ENCODE measurements around the gene GUCY1B1. TPM values are rescaled to one million over a fixed set of nuclear protein-coding genes. Genes with fewer than 3 reads are reported as not detected.

GUCY1B1 gene
- polyA plus RNA-seq, 1 of the 3 experiments (the other 2 are of a cell fraction), result 0.38 TPM

DNA sequence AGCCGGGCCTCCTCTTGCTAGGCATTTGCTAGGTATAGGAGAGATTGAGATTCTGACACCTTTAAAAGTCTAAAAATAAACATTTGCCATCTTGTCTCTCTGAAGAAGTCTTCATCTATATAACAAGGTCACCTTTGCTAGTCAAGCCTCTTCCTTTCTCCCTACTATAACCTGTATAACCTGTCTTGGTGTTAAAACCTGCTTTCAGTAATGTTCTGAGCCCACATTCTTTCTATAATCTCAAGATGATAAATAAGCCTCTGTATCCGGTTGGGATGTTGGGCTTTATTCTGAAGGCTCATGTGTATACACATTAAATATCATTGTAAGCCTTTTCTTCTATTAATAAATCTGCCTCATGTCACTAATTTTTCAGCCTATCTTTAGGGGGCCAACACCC is 97.1 kb downstream of the GUCY1B1 start:
- no peak overlapping the region for H3K4me2 ChIP-seq
- no peak for DNase-seq
- H3K79me2 ChIP-seq (ENCODE audit: insufficient read depth), result no peaks in the 10 kb centered on the region
- no peaks in the 10 kb centered on the region for H4K20me1 ChIP-seq (ENCODE audit: insufficient read depth)
- no peaks in the 10 kb centered on the region for H3K4me1 ChIP-seq (ENCODE audit: control insufficient read depth in 1 of 2, insufficient read depth in 2 of 2, low read depth in 1 of 2, low read length in 1 of 2)
- CTCF ChIA-PET, result no interaction called here
- H2AFZ ChIP-seq (ENCODE audit: low read depth), result no peak overlapping the region
- TF ChIP-seq, protein P1, sequence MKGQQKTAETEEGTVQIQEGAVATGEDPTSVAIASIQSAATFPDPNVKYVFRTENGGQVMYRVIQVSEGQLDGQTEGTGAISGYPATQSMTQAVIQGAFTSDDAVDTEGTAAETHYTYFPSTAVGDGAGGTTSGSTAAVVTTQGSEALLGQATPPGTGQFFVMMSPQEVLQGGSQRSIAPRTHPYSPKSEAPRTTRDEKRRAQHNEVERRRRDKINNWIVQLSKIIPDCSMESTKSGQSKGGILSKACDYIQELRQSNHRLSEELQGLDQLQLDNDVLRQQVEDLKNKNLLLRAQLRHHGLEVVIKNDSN (IDR thresholded peaks at IDR 0.05; ENCODE audit: borderline replicate concordance, low read depth), result no peak
- no peak for TF ChIP-seq FOSL2 (IDR thresholded peaks at IDR 0.05; ENCODE audit: borderline replicate concordance, low read depth)
- TF ChIP-seq, protein P2, sequence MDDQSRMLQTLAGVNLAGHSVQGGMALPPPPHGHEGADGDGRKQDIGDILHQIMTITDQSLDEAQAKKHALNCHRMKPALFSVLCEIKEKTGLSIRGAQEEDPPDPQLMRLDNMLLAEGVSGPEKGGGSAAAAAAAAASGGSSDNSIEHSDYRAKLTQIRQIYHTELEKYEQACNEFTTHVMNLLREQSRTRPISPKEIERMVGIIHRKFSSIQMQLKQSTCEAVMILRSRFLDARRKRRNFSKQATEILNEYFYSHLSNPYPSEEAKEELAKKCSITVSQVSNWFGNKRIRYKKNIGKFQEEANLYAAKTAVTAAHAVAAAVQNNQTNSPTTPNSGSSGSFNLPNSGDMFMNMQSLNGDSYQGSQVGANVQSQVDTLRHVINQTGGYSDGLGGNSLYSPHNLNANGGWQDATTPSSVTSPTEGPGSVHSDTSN (IDR thresholded peaks at IDR 0.05), result no peak
- TF ChIP-seq RFX5 (IDR thresholded peaks at IDR 0.05; ENCODE audit: low read length), result no peak
- TF ChIP-seq TEAD4 (IDR thresholded peaks at IDR 0.05; ENCODE audit: borderline replicate concordance, insufficient read depth), result no peak
- no peak for TF ChIP-seq ZBTB33 (IDR thresholded peaks at IDR 0.05; ENCODE audit: borderline replicate concordance, low read depth)
- TF ChIP-seq MEF2A (IDR thresholded peaks at IDR 0.05; ENCODE audit: borderline replicate concordance, low read depth), result no peak
- no peak for TF ChIP-seq FOXM1 (IDR thresholded peaks at IDR 0.05; ENCODE audit: low read depth)
- no peak for TF ChIP-seq GABPA (IDR thresholded peaks at IDR 0.05; ENCODE audit: low read depth)
- no peak for TF ChIP-seq TCF12 (IDR thresholded peaks at IDR 0.05)
- no peaks in the 10 kb centered on the region for H3F3A ChIP-seq (replicated peaks; ENCODE audit: insufficient read depth)
- H3K4me3 ChIP-seq (ENCODE audit: low read depth in 2 of 2, low read length in 1 of 2), result no peak overlapping the region
- H3K36me3 ChIP-seq (replicated peaks in 1 of 2; ENCODE audit: control insufficient read depth in 1 of 2, insufficient read depth in 2 of 2, low read length in 1 of 2), result no peaks in the 10 kb centered on the region
- no peaks in the 10 kb centered on the region for H3K27me3 ChIP-seq (ENCODE audit: insufficient read depth)
- no peaks in the 10 kb centered on the region for H3K9me2 ChIP-seq
- no peak overlapping the region for H3K27ac ChIP-seq (ENCODE audit: low read depth in 2 of 2, low read length in 1 of 2)
- WGBS (ENCODE audit: low lambda C conversion rate), result 45% methylated on average over 2 of the region's 2 CpGs
- POLR2A ChIA-PET, result no interaction called here
- H3K9me3 ChIP-seq, result no peaks in the 10 kb centered on the region
- no peak overlapping the region for H3K9ac ChIP-seq

Other genes starting within 250 kb of the GUCY1B1 start
- gene GUCY1A1, start 92.2 kb upstream of the GUCY1B1 start, polyA plus RNA-seq (2012; rRNA removed), result 0.03 and 0.18 TPM in 2 replicates
- gene ASIC5, start 107.3 kb downstream of the GUCY1B1 start, polyA plus RNA-seq (2012; rRNA removed), result not detected in 2 replicates
- not detected in 2 replicates for gene TDO2, start 144.7 kb downstream of the GUCY1B1 start, polyA plus RNA-seq (2012; rRNA removed)
- gene CTSO, start 194.8 kb downstream of the GUCY1B1 start, polyA plus RNA-seq (2012; rRNA removed), result 3.3 and 4.4 TPM in 2 replicates

Measured in SK-N-SH (cell line).